ENCODE data around the gene TSPAN32.

- TF ChIP-seq ZNF324 (tag by site-specific recombination; IDR thresholded peaks at IDR 0.05) (no peak), ZNF629 (tag by site-specific recombination; IDR thresholded peaks at IDR 0.05) (no peak), CTCF (tag by site-specific recombination; IDR thresholded peaks at IDR 0.05) (no peak), ZNF473 (tag by site-specific recombination; IDR thresholded peaks at IDR 0.05) (no peak), ZNF169 (tag by site-specific recombination; IDR thresholded peaks at IDR 0.05) (no peak), ZFP69B (tag by site-specific recombination; IDR thresholded peaks at IDR 0.05) (no peak), ZSCAN4 (tag by site-specific recombination; IDR thresholded peaks at IDR 0.05) (no peak), ZSCAN18 (tag by site-specific recombination; IDR thresholded peaks at IDR 0.05) (no peak), ZNF148 (tag by site-specific recombination; IDR thresholded peaks at IDR 0.05; ENCODE audit: borderline replicate concordance) (no peak), REST (tag by site-specific recombination; IDR thresholded peaks at IDR 0.05) (no peak), SALL2 (tag by site-specific recombination; IDR thresholded peaks at IDR 0.05; ENCODE audit: borderline replicate concordance) (no peak)
Measured at GRCh38 chr11:2362414-2362813, 60.6 kb downstream of the TSPAN32 start.
